ENCODE data around the gene IL17B.

The IL17B gene

GRCh38 chr5:149379177-149379761 is at the start of gene IL17B:
Gene IL17B (minus strand): TSS chr5:149379292. CDS start chr5:149379225, 67 bp downstream.
- Histone ChIP-seq H3K4me3 (ENCODE audit: low read depth in 1 of 2, low read length in 1 of 2) (no peak within 1 kb of the TSS), H3K27me3 (no peaks in the 10 kb centered on the region), H3K27ac (no peak within 1 kb of the TSS)

GRCh38 chr5:149428032-149428431 is 48.9 kb upstream of the IL17B start:
- H3K4me1 ChIP-seq (ENCODE audit: control insufficient read depth in 1 of 2, insufficient read depth in 1 of 2, low read depth in 1 of 2, low read length in 1 of 2), result peaks cover 35 to 43% of the 10 kb centered on the region in 2 experiments
- no peak overlapping the region for H3K4me3 ChIP-seq (ENCODE audit: low read depth in 1 of 2, low read length in 1 of 2)
- H3K9me3 ChIP-seq, result no peaks in the 10 kb centered on the region
- H3K27me3 ChIP-seq, result no peaks in the 10 kb centered on the region
- TF ChIP-seq CTCF (IDR thresholded peaks at IDR 0.05), result no peak
- H3K36me3 ChIP-seq, result no peaks in the 10 kb centered on the region
- no peak overlapping the region for H3K27ac ChIP-seq

More at GRCh38 chr5:149379177-149379761, at the start of gene IL17B:
- Histone ChIP-seq H3K4me1 (ENCODE audit: control insufficient read depth in 1 of 2, insufficient read depth in 1 of 2, low read depth in 1 of 2, low read length in 1 of 2) (peaks cover 0 to 5% of the 10 kb centered on the region in 2 experiments), H3K36me3 (no peaks in the 10 kb centered on the region), H3K9me3 (no peaks in the 10 kb centered on the region)
- TF ChIP-seq CTCF (IDR thresholded peaks at IDR 0.05), result no peak

- no peak for TF ChIP-seq CTCF (IDR thresholded peaks at IDR 0.05)
- H3K36me3 ChIP-seq, result no peaks in the 10 kb centered on the region
These were observed 48.3 kb upstream of the IL17B start for GRCh38 chr5:149427374-149427773.

GRCh38 chr5:149426931-149427330 is 47.8 kb upstream of the IL17B start:
- Histone ChIP-seq H3K27ac (no peak overlapping the region), H3K4me1 (ENCODE audit: control insufficient read depth in 1 of 2, insufficient read depth in 1 of 2, low read depth in 1 of 2, low read length in 1 of 2) (peaks cover 46 to 54% of the 10 kb centered on the region in 2 experiments), H3K4me3 (ENCODE audit: low read depth in 1 of 2, low read length in 1 of 2) (no peak overlapping the region), H3K9me3 (no peaks in the 10 kb centered on the region), H3K27me3 (no peaks in the 10 kb centered on the region), H3K36me3 (no peaks in the 10 kb centered on the region)
- TF ChIP-seq CTCF (IDR thresholded peaks at IDR 0.05), result no peak

More at GRCh38 chr5:149427374-149427773, 48.3 kb upstream of the IL17B start:
- no peaks in the 10 kb centered on the region for H3K27me3 ChIP-seq
- peaks cover 42 to 50% of the 10 kb centered on the region in 2 experiments for H3K4me1 ChIP-seq (ENCODE audit: control insufficient read depth in 1 of 2, insufficient read depth in 1 of 2, low read depth in 1 of 2, low read length in 1 of 2)
- H3K4me3 ChIP-seq (ENCODE audit: low read depth in 1 of 2, low read length in 1 of 2), result no peak overlapping the region
- H3K27ac ChIP-seq, result no peak overlapping the region
- no peaks in the 10 kb centered on the region for H3K9me3 ChIP-seq

GRCh38 chr5:149425729-149426128 is 46.6 kb upstream of the IL17B start:
- H3K4me1 ChIP-seq (ENCODE audit: control insufficient read depth in 1 of 2, insufficient read depth in 1 of 2, low read depth in 1 of 2, low read length in 1 of 2), result peaks cover 51 to 57% of the 10 kb centered on the region in 2 experiments
- no peak overlapping the region for H3K4me3 ChIP-seq (ENCODE audit: low read depth in 1 of 2, low read length in 1 of 2)
- no peaks in the 10 kb centered on the region for H3K27me3 ChIP-seq
- H3K36me3 ChIP-seq, result no peaks in the 10 kb centered on the region
- H3K27ac ChIP-seq, result no peak overlapping the region
- no peak for TF ChIP-seq CTCF (IDR thresholded peaks at IDR 0.05)
- no peaks in the 10 kb centered on the region for H3K9me3 ChIP-seq

Measured in neutrophil (primary cell).